ENCODE measurements around the gene RALGPS1.

The RALGPS1 gene

GRCh38 chr9:126916909-126917308 lies 2.3 kb downstream of the RALGPS1 start:
- no peak overlapping the region for H2AFZ ChIP-seq (ENCODE audit: insufficient read depth, low read length, poor library complexity)
- no peak overlapping the region for H3K4ac ChIP-seq (ENCODE audit: low read depth, low read length)
- no peak overlapping the region for H4K91ac ChIP-seq (ENCODE audit: low read depth, low read length)
- H3K18ac ChIP-seq (ENCODE audit: low read length): no peak overlapping the region
- H2BK12ac ChIP-seq (ENCODE audit: low read length): no peak overlapping the region
- no peak overlapping the region for H3K14ac ChIP-seq (ENCODE audit: low read length)
- peaks cover 2% of the 10 kb centered on the region for H3K79me1 ChIP-seq (ENCODE audit: low read length)
- H3K4me1 ChIP-seq (ENCODE audit: control insufficient read depth in 1 of 2, insufficient read depth in 2 of 2, low read length in 2 of 2): peaks cover 4 to 6% of the 10 kb centered on the region in 2 experiments
- H4K8ac ChIP-seq (ENCODE audit: low read depth, low read length): no peak overlapping the region
- no peaks in the 10 kb centered on the region for H3K27me3 ChIP-seq (ENCODE audit: insufficient read depth, low read length)
- H3K23ac ChIP-seq (ENCODE audit: low read length): no peak overlapping the region
- no peak overlapping the region for H3K4me3 ChIP-seq (ENCODE audit: low read depth, low read length)
- no peak overlapping the region for H3K4me2 ChIP-seq (ENCODE audit: low read length)
- H2BK120ac ChIP-seq (ENCODE audit: insufficient read depth, low read length, poor library complexity): no peak overlapping the region
- H2AK5ac ChIP-seq (ENCODE audit: low read length): no peak overlapping the region
- H2BK5ac ChIP-seq (ENCODE audit: low read depth, low read length, poor library complexity): no peak overlapping the region
- WGBS (ENCODE audit: extremely low coverage, insufficient coverage, insufficient read length): no CpG with 5 or more reads among the region's 2 CpGs
- DNase-seq: no peak
- H3K9ac ChIP-seq (ENCODE audit: low read length): no peak overlapping the region
- H3K9me3 ChIP-seq (ENCODE audit: insufficient read depth, low read depth, low read length): no peaks in the 10 kb centered on the region
- H3K27ac ChIP-seq (ENCODE audit: low read depth, low read length): no peak overlapping the region
- H4K12ac ChIP-seq (ENCODE audit: low read depth, low read length): no peak overlapping the region
- no peaks in the 10 kb centered on the region for H3K79me2 ChIP-seq (ENCODE audit: control insufficient read depth, insufficient read depth, low read length, poor library complexity)
- no peaks in the 10 kb centered on the region for H3K36me3 ChIP-seq (ENCODE audit: control insufficient read depth in 1 of 2, insufficient read depth in 2 of 2, low read length in 2 of 2)

GRCh38 chr9:126919193-126919592 lies 4.6 kb downstream of the RALGPS1 start:
- WGBS (ENCODE audit: extremely low coverage, insufficient coverage, insufficient read length): no CpG with 5 or more reads among the region's 1 CpG

GRCh38 chr9:126925876-126926275 lies 11.3 kb downstream of the RALGPS1 start:
- Histone ChIP-seq H3K9ac (ENCODE audit: low read length) (no peak overlapping the region), H2BK5ac (ENCODE audit: low read depth, low read length, poor library complexity) (no peak overlapping the region), H4K91ac (ENCODE audit: low read depth, low read length) (no peak overlapping the region), H3K4ac (ENCODE audit: low read depth, low read length) (no peak overlapping the region), H3K79me2 (ENCODE audit: control insufficient read depth, insufficient read depth, low read length, poor library complexity) (no peaks in the 10 kb centered on the region), H3K79me1 (ENCODE audit: low read length) (no peaks in the 10 kb centered on the region), H3K4me1 (ENCODE audit: control insufficient read depth in 1 of 2, insufficient read depth in 2 of 2, low read length in 2 of 2) (no peaks in the 10 kb centered on the region), H3K36me3 (ENCODE audit: control insufficient read depth in 1 of 2, insufficient read depth in 2 of 2, low read length in 2 of 2) (no peaks in the 10 kb centered on the region), H3K4me2 (ENCODE audit: low read length) (no peak overlapping the region), H3K18ac (ENCODE audit: low read length) (no peak overlapping the region), H3K14ac (ENCODE audit: low read length) (no peak overlapping the region), H4K8ac (ENCODE audit: low read depth, low read length) (no peak overlapping the region), H3K9me3 (ENCODE audit: insufficient read depth, low read depth, low read length) (peaks cover 2% of the 10 kb centered on the region), H2AFZ (ENCODE audit: insufficient read depth, low read length, poor library complexity) (no peak overlapping the region), H2BK12ac (ENCODE audit: low read length) (no peak overlapping the region), H3K4me3 (ENCODE audit: low read depth, low read length) (no peak overlapping the region), H3K27ac (ENCODE audit: low read depth, low read length) (no peak overlapping the region), H2BK120ac (ENCODE audit: insufficient read depth, low read length, poor library complexity) (no peak overlapping the region), H3K23ac (ENCODE audit: low read length) (no peak overlapping the region), H3K27me3 (ENCODE audit: insufficient read depth, low read length) (no peaks in the 10 kb centered on the region), H4K12ac (ENCODE audit: low read depth, low read length) (no peak overlapping the region), H2AK5ac (ENCODE audit: low read length) (no peak overlapping the region)
- no peak for DNase-seq

More at GRCh38 chr9:126919193-126919592, 4.6 kb downstream of the RALGPS1 start:
- H3K36me3 ChIP-seq (ENCODE audit: control insufficient read depth in 1 of 2, insufficient read depth in 2 of 2, low read length in 2 of 2): no peaks in the 10 kb centered on the region
- H2AK5ac ChIP-seq (ENCODE audit: low read length): no peak overlapping the region
- no peak overlapping the region for H3K4ac ChIP-seq (ENCODE audit: low read depth, low read length)
- H3K4me3 ChIP-seq (ENCODE audit: low read depth, low read length): no peak overlapping the region
- no peak overlapping the region for H4K8ac ChIP-seq (ENCODE audit: low read depth, low read length)
- H3K27me3 ChIP-seq (ENCODE audit: insufficient read depth, low read length): no peaks in the 10 kb centered on the region
- no peak overlapping the region for H3K27ac ChIP-seq (ENCODE audit: low read depth, low read length)
- no peak overlapping the region for H3K23ac ChIP-seq (ENCODE audit: low read length)
- H4K12ac ChIP-seq (ENCODE audit: low read depth, low read length): no peak overlapping the region
- no peak overlapping the region for H3K9ac ChIP-seq (ENCODE audit: low read length)
- no peak overlapping the region for H3K4me2 ChIP-seq (ENCODE audit: low read length)
- no peak overlapping the region for H2BK5ac ChIP-seq (ENCODE audit: low read depth, low read length, poor library complexity)
- no peak for DNase-seq
- H3K79me1 ChIP-seq (ENCODE audit: low read length): peaks cover 2% of the 10 kb centered on the region
- H3K14ac ChIP-seq (ENCODE audit: low read length): no peak overlapping the region
- no peak overlapping the region for H2BK12ac ChIP-seq (ENCODE audit: low read length)
- peaks cover 4 to 6% of the 10 kb centered on the region in 2 experiments for H3K4me1 ChIP-seq (ENCODE audit: control insufficient read depth in 1 of 2, insufficient read depth in 2 of 2, low read length in 2 of 2)
- no peak overlapping the region for H2AFZ ChIP-seq (ENCODE audit: insufficient read depth, low read length, poor library complexity)
- H3K79me2 ChIP-seq (ENCODE audit: control insufficient read depth, insufficient read depth, low read length, poor library complexity): no peaks in the 10 kb centered on the region
- no peaks in the 10 kb centered on the region for H3K9me3 ChIP-seq (ENCODE audit: insufficient read depth, low read depth, low read length)
- H3K18ac ChIP-seq (ENCODE audit: low read length): no peak overlapping the region
- no peak overlapping the region for H2BK120ac ChIP-seq (ENCODE audit: insufficient read depth, low read length, poor library complexity)
- H4K91ac ChIP-seq (ENCODE audit: low read depth, low read length): no peak overlapping the region

DNA sequence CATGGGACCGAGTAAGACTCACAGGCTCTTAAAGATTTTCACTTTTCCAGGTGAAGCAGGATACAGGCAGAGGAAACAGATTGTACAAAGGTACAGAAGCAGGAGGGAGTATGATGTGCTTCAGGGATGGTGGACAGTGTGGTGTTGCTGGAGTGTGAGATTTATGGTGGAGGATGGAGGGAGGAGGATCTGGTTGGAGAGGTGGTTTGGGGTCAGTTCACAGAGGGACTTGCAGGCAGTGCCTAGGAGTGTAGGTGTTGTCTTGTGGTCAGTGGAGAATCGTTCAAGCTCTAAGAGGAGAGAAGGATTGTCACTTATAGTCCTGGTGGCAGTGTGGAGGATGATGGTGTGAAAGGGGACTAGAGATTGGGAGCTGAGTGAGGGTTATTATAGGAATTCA lies 11.8 kb downstream of the RALGPS1 start:
- no peaks in the 10 kb centered on the region for H3K4me1 ChIP-seq (ENCODE audit: control insufficient read depth in 1 of 2, insufficient read depth in 2 of 2, low read length in 2 of 2)
- H2BK12ac ChIP-seq (ENCODE audit: low read length): no peak overlapping the region
- WGBS (ENCODE audit: extremely low coverage, insufficient coverage, insufficient read length): no CpG with 5 or more reads among the region's 2 CpGs
- H3K36me3 ChIP-seq (ENCODE audit: control insufficient read depth in 1 of 2, insufficient read depth in 2 of 2, low read length in 2 of 2): no peaks in the 10 kb centered on the region
- no peaks in the 10 kb centered on the region for H3K79me1 ChIP-seq (ENCODE audit: low read length)
- H2BK5ac ChIP-seq (ENCODE audit: low read depth, low read length, poor library complexity): no peak overlapping the region
- H3K79me2 ChIP-seq (ENCODE audit: control insufficient read depth, insufficient read depth, low read length, poor library complexity): no peaks in the 10 kb centered on the region
- no peak overlapping the region for H4K12ac ChIP-seq (ENCODE audit: low read depth, low read length)
- H3K18ac ChIP-seq (ENCODE audit: low read length): no peak overlapping the region
- no peak overlapping the region for H3K9ac ChIP-seq (ENCODE audit: low read length)
- H2AFZ ChIP-seq (ENCODE audit: insufficient read depth, low read length, poor library complexity): no peak overlapping the region
- no peak overlapping the region for H3K27ac ChIP-seq (ENCODE audit: low read depth, low read length)
- H4K91ac ChIP-seq (ENCODE audit: low read depth, low read length): no peak overlapping the region
- H2BK120ac ChIP-seq (ENCODE audit: insufficient read depth, low read length, poor library complexity): no peak overlapping the region
- H3K14ac ChIP-seq (ENCODE audit: low read length): no peak overlapping the region
- no peak overlapping the region for H4K8ac ChIP-seq (ENCODE audit: low read depth, low read length)
- H3K4ac ChIP-seq (ENCODE audit: low read depth, low read length): no peak overlapping the region
- DNase-seq: no peak
- H3K4me3 ChIP-seq (ENCODE audit: low read depth, low read length): no peak overlapping the region
- no peak overlapping the region for H2AK5ac ChIP-seq (ENCODE audit: low read length)
- no peak overlapping the region for H3K23ac ChIP-seq (ENCODE audit: low read length)
- peaks cover 2% of the 10 kb centered on the region for H3K9me3 ChIP-seq (ENCODE audit: insufficient read depth, low read depth, low read length)
- H3K4me2 ChIP-seq (ENCODE audit: low read length): no peak overlapping the region
- no peaks in the 10 kb centered on the region for H3K27me3 ChIP-seq (ENCODE audit: insufficient read depth, low read length)
